Measurements from ENCODE around the gene COMTD1.

GRCh38 chr10:75205908-75206307 lies 29.8 kb downstream of the COMTD1 start:
- TF ChIP-seq ZNF224 (CRISPR knock-in tag; IDR thresholded peaks at IDR 0.05) (no peak), CTCF (CRISPR knock-in tag; IDR thresholded peaks at IDR 0.05) (no peak), ZNF672 (CRISPR knock-in tag; IDR thresholded peaks at IDR 0.05) (no peak), CBFB (CRISPR knock-in tag; IDR thresholded peaks at IDR 0.05) (no peak), NFE2L1 (CRISPR knock-in tag; IDR thresholded peaks at IDR 0.05; ENCODE audit: borderline replicate concordance) (no peak), RBM39 (IDR thresholded peaks at IDR 0.05; ENCODE audit: low read depth, low read length, poor library complexity, severe bottlenecking) (no peak), ELF4 (CRISPR knock-in tag; IDR thresholded peaks at IDR 0.05; ENCODE audit: borderline replicate concordance) (no peak), ATF6 (CRISPR knock-in tag; conservative IDR thresholded peaks at IDR 0.05) (no peak), ZNF207 (IDR thresholded peaks at IDR 0.05; ENCODE audit: borderline replicate concordance) (no peak), RBAK (CRISPR knock-in tag; IDR thresholded peaks at IDR 0.05) (no peak), NR1H2 (CRISPR knock-in tag; IDR thresholded peaks at IDR 0.05; ENCODE audit: borderline replicate concordance, low read depth) (no peak), FOXO1 (CRISPR knock-in tag; IDR thresholded peaks at IDR 0.05) (no peak)
